RWPE1 (cell line): ENCODE measurements around the gene DIP2B.

Source experiments
- CTCF ChIA-PET: fragments of 350-600 bp; sonication (Branson Sonifier 250); formaldehyde crosslinking; extraction: SDS; loops from one replicate; lab custom pipeline; 2021; lab: Yijun Ruan, JAX
- POLR2A ChIA-PET: fragments of 400-600 bp; formaldehyde crosslinking; extraction: SDS; loops from one replicate; lab custom pipeline; 2020; ENCODE audit warnings: antibody characterized with exemption; ENCODE audit not compliant: low non-redundant PET; lab: Yijun Ruan, JAX
- DNase-seq: peaks from one replicate; pipeline ENCODE4 v3.0.0; 2012; ENCODE audit warnings: low spot score
- H3K27ac ChIP-seq: fragments of 450-650 bp; 2 replicates; pipeline ENCODE4 v1.5.1; 2017
- TF ChIP-seq, protein P1 (sequence below): fragments of 450-650 bp; conservative IDR thresholded peaks from 2 replicates; pipeline ENCODE4 v1.5.1; 2017; ENCODE audit warnings: low read depth, mild to moderate bottlenecking

DIP2B gene

DNA sequence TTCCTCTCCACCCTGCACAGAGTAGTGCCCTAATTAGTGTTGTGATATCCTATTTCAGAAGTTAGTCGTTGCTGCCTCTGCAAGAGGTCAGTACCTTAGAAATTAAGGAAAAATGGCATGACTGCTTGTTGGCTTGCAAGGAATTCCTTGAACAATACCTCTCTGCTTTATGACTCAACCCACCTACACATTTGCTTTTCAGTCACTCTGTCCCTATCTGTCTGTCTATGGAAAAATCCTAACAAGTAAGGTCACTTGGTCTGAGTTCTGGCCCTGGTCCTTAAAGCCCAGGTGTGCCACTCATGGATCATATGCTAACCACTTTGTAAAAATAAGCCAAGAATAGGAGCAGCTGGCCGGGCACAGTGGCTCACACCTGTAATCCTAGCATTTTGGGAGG lies 142.7 kb downstream of the DIP2B start:
- POLR2A ChIA-PET: no interaction called here
- CTCF ChIA-PET: no interaction called here
- no peak overlapping the region for H3K27ac ChIP-seq

DNA sequence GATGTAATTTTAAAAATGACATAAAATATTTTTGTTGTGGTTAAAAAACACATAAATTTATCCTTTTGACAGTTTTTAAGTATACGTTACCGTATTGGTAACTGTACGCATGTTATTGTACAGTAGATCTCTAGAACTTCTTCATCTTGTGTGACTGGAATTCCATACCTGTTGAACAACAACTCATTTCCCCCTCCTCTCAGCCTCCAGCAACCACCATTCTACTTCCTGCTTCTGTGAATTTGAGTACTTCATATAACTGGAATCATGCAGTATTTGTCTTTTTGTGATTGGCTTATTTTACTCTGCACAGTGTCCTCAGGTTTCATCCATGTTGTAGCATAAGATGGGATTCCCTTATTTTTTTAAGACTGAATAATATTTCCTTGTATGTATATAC lies 145.5 kb downstream of the DIP2B start:
- no peak for DNase-seq
- TF ChIP-seq, protein P1, sequence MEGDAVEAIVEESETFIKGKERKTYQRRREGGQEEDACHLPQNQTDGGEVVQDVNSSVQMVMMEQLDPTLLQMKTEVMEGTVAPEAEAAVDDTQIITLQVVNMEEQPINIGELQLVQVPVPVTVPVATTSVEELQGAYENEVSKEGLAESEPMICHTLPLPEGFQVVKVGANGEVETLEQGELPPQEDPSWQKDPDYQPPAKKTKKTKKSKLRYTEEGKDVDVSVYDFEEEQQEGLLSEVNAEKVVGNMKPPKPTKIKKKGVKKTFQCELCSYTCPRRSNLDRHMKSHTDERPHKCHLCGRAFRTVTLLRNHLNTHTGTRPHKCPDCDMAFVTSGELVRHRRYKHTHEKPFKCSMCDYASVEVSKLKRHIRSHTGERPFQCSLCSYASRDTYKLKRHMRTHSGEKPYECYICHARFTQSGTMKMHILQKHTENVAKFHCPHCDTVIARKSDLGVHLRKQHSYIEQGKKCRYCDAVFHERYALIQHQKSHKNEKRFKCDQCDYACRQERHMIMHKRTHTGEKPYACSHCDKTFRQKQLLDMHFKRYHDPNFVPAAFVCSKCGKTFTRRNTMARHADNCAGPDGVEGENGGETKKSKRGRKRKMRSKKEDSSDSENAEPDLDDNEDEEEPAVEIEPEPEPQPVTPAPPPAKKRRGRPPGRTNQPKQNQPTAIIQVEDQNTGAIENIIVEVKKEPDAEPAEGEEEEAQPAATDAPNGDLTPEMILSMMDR: no peak
- POLR2A ChIA-PET: no interaction called here
- CTCF ChIA-PET: no interaction called here
- H3K27ac ChIP-seq: no peak overlapping the region

More for the DNA sequence above, 142.7 kb downstream of the DIP2B start:
- TF ChIP-seq, protein P1: no peak
- DNase-seq: peak; percentile 40

GRCh38 chr12:50655374-50655921 lies 150.7 kb downstream of the DIP2B start:
- ChIA-PET POLR2A (no interaction called here), CTCF (no interaction called here)
- DNase-seq: no peak
- TF ChIP-seq, protein P1: no peak
- H3K27ac ChIP-seq: no peak overlapping the region

GRCh38 chr12:50659260-50659659 lies 154.5 kb downstream of the DIP2B start:
- TF ChIP-seq, protein P1: no peak
- no peak overlapping the region for H3K27ac ChIP-seq
- ChIA-PET CTCF (interaction anchor here (0.6 to 0.7 kb wide), 3 partner anchors 10 to 220 kb away, joined by 3 to 4 read pairs (median 3); no protein-coding TSS in a partner anchor), POLR2A (no interaction called here)
- no peak for DNase-seq

- no peak for DNase-seq
- TF ChIP-seq, protein P1: no peak
- POLR2A ChIA-PET: no interaction called here
- H3K27ac ChIP-seq: no peak overlapping the region
- CTCF ChIA-PET: interaction anchor here (0.6 to 0.7 kb wide), 3 partner anchors 11 to 144 kb away, joined by 3 to 4 read pairs (median 3); no protein-coding TSS in a partner anchor
These were observed 155.1 kb downstream of the DIP2B start for GRCh38 chr12:50659690-50660424.

GRCh38 chr12:50660425-50660822 lies 155.6 kb downstream of the DIP2B start:
- TF ChIP-seq, protein P1: no peak
- ChIA-PET CTCF (interaction anchor here (0.6 kb wide), 1 partner anchor 145 kb away, joined by 3 read pairs; no protein-coding TSS in a partner anchor), POLR2A (no interaction called here)
- no peak for DNase-seq
- no peak overlapping the region for H3K27ac ChIP-seq
